Effector CD8-positive, alpha-beta T cell (primary cell): Measurements from ENCODE around the gene CRAMP1.

Source experiments
- DNase-seq: peaks from one replicate; lab custom pipeline; 2025; lab: John Stamatoyannopoulos, UW

Gene CRAMP1

DNA sequence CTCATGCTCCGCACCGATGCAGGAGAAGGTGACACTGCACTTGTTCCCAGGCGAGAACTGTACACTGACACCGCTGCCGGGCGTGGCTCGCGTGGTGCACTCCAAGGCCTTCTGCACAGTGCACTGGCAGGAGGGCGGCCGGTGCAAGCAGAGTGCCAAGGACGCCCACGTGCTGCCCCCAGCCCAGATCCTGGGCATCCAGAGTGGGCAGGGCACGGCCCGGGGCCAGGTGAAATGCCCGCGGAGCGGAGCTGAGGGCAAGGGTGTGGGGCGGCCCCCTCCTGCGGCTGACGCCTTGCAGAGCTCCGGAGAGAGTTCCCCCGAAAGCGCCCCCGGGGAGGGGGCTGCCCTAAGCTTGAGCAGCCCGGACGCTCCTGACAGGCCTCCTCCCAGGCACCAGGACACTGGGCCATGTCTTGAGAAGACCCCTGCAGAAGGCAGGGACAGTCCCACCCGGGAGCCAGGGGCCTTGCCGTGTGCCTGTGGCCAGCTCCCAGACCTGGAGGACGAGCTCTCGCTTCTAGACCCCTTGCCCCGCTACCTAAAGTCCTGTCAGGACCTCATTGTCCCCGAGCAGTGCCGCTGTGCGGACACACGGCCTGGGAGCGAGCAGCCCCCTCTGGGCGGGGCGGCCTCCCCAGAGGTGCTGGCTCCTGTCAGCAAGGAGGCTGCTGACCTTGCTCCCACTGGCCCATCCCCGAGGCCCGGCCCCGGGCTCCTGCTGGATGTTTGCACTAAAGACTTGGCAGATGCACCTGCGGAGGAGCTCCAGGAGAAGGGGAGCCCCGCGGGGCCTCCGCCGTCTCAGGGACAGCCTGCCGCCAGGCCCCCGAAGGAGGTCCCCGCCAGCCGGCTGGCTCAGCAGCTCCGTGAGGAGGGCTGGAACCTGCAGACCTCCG, 44.0 kb downstream of the CRAMP1 start:
- DNase-seq: no peak

DNA sequence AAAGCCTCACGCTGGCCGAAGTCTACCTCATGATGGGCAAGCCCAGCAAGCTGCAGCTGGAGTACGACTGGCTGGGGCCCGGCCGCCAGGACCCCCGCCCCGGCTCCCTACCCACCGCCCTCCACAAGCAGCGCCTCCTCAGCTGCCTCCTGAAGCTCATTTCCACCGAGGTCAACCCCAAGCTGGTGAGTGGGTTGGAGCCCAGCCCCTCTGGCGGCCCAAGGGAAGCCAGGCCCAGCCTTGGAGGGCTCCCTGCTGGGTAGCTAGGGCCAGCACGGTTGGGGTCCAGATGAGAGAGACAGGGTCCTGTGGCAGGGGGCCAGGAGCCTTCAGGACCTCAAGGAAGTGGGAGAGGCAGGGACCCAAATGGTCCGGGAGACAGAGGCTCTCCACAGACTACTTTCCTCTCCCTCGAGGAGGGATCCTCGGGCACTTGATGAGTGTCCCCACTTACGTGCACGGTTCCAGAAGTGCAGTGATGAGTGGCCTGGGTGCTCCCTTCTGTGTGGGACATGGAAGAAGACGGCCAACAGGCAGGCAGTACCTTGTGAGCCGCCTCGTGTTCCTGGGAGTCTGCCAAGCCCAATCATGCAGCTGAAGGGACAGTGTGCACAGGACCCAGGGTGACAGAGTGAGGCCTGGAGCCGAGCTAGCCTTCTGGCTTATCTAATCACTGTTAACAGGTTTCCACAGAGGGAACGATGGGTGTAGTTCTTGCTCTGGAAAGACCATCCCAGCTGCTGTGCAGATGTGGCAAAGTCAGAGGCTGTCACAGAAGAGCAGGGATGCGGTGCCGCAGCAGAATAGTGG, 44.9 kb downstream of the CRAMP1 start:
- DNase-seq: no peak

DNA sequence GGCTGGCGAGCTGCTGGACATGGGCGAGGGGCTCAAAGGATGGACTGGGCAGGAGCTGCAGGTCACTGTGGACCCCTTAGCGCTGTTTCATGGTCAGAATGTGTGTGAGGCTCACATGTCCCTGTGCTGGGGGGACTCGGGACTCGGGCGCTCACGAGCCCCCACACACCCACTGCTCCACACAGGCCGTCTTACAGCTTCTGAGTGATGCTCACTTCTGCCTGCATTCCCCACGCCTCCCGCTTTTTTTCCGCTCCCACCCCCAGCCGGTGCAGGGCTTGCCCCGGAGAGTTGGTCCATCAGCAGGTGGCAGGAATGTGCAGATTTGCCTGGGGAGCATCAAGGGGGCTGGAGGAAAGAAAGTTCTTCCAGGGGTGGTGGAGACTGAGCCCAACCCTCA, 45.7 kb downstream of the CRAMP1 start:
- no peak for DNase-seq

DNA sequence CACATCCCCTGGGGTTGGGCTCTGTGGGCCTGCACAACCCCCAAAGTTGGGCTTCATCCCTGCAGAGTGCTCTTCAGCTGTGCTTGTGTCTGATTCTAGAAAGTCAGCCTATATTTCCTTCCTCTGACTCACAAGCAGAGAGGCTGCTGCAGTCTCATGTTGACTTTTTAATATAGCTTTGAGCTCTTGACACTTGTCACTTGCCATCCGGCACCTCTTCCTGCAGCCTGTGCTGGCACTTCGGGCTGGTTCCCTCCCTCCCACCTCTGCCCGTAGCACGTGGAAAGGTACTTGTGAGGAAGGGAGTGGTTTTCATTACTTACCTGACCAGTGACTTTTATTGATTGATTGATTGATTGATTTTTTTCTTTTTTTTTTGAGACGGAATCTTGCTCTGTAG, 46.9 kb downstream of the CRAMP1 start:
- no peak for DNase-seq

DNA sequence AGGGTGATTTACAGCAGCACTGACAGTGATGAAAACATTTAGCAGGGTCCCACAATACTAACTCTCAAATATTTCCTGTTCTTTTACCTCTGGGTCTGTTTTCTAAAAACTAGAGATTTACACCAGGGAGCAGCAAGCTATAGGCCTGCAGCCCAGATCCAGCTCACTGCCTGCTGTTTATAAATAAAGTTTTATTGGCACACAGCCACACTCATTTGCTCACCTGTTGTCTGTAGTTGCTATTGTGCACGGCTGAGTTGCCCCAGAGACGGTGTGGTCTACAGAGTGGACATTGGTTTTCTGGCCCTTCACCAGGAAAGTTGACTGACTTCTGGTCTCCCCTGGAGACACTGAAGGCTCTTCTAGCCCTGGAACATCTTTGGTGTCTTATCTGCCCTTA, 49.7 kb downstream of the CRAMP1 start:
- DNase-seq: no peak

DNA sequence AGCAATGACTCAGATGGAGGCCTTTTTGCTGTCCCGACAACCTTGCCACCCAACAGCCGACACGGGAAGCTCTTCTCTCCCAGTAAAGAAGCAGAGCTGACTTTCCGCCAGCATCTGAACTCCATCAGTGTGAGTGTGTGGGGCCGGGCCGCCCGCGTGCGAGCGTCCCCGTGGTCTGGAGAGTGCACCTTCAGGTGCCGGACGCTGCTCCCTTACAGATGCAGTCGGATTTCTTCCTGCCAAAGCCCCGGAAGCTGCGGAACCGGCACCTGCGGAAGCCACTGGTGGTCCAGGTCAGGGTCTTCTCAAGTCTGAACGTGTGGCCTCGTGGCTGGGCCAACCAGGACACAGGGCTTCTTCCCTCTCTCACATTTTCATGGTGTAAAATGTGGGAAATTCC, 50.4 kb downstream of the CRAMP1 start:
- no peak for DNase-seq

DNA sequence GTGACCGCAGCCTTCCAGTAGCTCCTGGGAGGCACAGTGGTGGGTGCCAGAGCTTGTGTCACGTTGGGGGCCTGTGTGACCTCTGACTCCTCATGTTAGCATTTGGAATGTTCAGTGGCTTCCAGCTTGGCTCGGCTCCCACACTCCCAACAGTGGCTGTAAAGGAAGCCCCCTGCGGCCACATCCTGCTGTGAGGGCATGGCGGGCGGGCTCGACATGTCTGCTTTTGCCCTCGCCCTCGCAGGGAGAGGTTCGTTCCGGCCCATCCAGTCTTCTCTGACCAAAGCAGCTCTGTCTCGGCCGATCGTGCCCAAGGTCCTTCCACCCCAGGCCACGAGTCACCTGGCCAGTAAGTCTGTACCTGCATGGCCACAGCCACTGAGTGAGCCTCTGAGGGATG, 53.7 kb downstream of the CRAMP1 start:
- DNase-seq: no peak

DNA sequence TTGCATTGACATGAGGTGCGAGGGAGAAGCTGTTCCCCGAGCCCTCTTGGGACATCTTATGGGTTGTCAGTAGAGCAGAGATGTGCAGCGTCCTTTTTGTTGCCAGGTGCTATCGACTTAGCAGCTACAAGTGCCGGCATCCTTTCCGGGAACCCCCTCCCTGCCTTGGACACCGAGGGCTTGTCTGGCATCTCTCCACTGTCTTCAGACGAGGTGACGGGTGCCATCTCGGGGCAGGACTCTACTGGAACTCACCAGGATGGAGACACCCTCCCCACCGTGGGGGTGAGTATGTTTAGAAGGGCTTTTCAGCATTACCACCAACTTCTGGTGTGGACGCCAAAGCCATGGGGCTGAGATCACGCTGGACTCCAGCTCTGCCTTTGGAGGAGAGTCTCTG, 54.2 kb downstream of the CRAMP1 start:
- no peak for DNase-seq

DNA sequence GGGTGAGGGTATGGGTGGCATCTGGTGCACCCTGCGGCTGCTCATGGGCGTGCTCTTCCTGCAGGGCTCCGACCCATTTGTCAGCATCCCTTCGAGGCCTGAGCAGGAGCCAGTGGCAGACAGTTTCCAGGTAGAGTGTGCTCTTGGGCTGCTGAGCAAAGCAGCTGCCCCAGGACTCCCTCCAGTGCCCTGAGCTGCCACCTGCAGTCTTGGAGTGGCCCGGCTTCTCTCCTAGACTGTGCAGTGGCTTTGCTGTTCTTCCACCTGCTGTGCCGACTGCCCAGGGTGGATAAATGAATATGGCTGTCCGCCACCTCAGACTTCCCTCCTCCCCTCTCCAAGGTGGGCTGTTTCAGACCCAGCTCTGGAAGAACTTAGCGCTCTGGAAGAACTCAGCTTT, 55.1 kb downstream of the CRAMP1 start:
- DNase-seq: no peak

DNA sequence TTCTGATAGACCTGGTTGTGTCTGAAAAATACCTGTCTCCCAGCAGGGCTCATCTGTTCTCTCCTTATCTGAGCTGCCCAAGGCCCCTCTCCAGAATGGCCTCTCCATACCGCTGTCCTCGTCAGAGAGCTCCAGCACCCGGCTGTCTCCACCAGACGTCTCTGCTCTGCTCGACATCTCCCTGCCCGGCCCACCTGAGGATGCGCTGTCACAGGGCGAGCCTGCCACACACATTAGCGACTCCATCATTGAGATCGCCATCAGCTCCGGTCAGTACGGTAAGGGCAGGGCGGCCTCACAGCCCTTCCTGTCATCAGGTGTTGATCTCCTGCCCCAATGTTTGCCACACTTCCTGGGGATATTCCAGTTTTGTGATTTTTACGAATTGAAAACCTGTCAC, 55.8 kb downstream of the CRAMP1 start:
- no peak for DNase-seq

DNA sequence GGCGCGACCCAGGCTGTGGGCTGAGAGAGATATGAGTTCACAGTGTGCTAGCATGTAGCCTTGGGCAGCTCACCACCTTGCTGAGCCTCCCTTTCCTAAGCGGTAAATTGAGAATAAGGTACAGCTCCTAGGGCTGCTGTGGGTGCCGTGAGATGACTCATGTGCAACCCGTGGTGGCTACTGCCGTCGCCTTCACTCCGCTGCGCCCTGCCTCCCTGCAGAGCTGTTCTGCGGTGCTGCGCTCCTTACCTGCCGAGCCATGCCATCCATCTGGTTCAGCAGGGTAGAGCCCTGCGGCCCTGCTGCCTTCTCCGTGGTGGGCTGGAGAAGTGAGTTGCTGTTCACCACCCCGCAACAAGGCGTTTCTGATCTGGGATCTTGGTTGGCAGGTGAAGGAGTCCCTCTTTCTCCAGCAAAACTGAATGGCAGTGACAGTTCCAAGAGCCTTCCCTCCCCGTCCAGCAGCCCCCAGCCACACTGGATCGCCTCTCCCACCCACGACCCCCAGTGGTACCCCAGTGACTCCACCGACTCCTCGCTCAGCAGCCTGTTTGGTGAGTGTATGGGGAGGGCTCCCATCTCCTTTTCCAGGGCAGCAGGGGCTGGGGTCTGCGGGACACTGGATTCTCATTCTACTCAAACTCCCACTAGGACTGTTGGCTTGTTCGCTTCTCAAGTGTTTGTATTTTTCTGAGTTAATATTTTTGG, 56.6 kb downstream of the CRAMP1 start:
- no peak for DNase-seq

DNA sequence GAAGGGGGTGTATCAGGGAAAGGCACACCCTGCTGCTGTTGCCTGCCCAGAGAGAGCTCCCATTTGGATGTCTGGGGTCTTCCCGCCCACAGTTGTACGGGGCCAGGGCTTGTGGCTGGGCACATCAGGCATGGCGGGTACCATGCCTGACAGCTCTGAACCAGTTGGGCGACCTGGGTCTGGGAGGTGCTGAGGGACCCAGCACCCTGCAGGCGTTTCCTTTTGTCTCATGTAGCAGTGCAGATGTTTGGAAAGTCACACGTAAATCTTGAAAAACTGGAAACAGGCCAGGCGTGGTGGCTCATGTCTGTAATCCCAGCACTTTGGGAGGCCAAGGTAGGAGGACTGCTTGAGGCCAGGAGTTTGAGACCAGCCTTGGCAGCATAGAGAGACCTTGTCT, 57.5 kb downstream of the CRAMP1 start:
- no peak for DNase-seq

DNA sequence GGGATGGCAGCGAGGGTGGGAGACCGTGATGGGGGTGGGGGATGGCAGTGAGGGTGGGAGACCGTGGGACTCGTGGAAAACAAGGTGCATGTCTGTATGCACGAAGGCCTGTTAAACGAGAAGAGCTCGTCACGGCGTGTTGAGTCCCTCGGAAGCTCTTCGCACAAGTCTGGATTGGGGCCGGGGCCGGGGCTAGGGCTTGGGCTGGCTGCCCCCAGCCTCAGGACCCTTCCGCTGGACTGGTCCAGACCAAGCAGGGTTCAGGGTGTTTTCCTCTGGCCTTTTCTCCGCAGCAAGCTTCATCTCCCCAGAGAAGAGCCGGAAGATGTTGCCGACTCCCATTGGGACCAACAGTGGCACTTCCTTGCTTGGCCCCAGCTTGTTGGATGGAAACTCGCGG, 58.2 kb downstream of the CRAMP1 start:
- no peak for DNase-seq

DNA sequence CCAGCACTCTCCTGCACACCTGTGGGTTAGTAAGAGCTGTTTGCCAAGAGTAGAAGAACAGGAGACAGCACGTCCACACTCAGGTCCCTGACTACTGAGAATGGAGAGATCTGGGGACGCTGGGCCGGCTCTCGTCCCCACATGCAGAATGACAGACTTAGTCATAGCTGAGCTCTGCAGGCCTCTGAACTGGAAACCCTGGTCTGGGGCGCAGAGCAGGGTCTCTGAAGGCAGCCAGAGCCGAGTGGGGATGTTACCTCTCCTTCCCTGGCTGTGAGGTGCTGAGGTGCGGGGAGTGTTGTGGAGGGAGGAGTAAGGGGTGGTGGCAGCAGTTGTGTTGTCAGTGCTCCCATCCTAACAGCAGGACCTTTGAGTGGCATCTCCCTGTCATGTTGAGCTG, 58.7 kb downstream of the CRAMP1 start:
- DNase-seq: no peak

DNA sequence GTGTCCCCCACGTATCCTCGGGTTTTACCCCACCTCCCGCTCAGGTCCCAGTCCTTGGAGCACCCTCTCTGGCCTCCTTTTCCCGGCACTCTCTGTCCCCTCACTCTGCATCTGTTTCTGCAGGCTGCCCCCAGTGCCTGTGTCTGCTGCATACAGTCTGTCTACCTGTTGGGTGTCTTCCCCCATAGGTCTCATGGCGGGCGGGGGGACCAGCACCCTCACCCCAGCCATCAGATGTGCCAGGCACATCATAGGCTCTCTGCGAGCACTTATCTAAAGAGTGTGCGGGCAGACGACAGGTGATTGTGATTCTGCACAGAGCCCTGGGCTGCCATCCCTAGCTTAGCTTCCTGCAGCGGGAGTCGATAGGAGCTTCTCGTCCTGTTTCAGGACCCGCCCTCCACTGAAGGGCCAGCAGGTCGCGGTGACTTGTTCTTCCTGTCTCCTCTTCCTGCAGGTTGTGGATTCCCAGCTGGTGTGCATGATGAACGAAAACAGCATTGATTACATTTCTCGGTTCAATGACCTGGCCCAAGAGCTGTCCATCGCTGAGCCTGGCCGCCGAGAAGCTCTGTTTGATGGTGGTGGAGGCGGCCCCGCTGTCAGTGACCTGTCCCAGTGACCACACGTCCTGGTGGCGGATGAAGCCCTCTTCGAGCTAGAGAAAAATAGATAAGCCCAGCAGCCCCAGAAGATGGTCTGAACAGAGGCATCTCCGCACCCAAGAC, 61.4 kb downstream of the CRAMP1 start:
- DNase-seq: no peak

DNA sequence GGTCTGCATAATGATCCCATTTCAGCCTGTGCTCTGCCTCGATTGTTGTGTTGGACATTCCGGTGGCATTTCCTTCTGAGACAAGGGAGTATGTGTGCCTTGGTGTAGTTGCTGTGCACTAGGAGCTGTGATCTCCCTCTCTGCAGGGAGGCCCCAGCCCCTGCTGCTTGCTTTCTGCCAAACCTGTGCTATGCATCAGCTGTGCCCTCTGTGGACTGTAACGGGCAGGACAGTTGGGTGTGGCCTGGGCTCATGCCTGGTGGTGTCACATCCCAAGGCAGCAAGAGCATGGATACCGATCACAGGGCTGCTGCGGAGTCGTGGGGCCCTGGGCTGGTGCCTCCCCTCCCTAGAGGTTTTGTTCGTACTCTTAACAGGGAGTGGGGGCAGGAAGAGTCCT, 62.1 kb downstream of the CRAMP1 start:
- no peak for DNase-seq

DNA sequence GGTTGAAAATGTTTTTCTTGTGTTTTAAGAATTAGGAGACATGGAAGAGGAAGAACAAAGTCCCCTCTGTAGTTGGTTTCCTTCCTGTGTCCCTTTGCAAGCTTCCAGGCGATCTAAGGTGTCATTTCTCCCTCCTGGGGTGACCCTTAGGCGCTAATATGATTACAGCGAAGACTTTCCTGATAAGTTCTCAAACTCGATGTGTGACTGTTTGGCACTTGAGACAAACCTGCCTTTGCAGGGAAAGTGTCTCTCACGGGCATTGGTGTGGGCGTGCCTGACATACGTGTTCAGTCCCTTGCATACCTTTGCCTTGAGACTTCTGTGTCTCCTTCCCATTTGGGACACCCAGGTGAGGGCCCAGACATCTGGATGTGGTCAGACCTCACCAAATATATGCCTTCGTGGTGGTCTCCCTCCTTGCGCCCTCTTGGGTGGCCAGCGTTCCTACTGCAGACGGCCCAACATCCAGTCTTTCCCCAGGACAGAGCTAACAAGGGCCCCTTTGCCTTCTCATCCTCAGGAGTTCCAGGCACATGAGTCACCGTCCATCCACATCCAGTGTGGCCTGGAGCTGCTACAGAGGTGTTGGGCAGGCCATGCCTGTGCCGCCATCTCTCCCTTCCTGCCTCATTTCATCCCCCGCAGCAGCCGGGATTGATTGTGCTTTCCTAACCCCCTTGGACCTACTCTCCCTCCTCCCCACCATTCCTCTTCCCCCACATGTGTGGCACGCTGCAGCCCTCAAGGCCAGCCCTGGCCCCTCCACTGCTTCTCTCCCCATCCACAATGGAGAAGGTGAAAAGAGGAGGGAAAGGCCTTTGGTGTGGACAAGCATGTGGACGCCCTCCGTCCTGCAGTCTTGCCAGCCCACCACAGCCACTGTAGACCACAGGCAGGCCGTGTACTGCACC, 62.8 kb downstream of the CRAMP1 start:
- no peak for DNase-seq

DNA sequence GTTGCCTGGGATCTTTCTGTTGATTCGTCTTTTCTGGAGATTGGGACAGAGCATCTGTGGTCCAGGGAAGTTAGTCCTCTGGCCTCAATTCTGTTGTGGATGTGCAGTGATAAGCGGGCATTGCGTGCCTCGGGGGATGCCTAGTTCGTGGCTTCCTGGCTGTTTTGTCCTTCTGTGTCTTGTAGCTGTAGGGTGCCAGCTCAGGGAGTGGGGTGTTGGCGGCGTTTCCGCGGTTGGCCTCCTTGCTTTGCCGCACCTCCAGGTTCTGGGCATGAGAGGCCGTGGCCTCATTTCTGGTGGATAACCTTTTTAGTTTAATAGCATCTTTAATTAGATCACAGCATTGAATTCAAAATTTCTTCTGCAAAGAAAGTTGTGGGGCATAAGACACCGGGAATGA, 64.5 kb downstream of the CRAMP1 start:
- DNase-seq: no peak

DNA sequence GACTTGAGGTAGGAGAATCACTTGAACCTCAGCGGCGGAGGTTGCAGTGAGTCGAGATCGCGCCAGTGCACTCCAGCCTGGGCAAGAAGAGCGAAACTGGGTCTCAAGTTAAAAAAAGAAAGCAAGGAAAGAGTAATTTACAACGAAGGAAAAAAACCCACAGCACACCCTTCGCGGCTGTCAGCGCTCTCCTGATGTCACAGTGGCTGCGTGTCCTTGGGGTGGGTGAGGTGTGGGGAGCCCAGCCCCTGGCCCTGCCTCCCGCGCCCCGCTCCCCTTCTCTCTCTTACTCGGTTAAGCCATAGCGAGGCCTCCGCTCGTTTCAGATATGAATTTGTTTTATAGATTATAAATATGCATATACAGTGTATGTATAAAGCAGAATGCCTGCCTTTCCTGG, 65.2 kb downstream of the CRAMP1 start:
- no peak for DNase-seq

DNA sequence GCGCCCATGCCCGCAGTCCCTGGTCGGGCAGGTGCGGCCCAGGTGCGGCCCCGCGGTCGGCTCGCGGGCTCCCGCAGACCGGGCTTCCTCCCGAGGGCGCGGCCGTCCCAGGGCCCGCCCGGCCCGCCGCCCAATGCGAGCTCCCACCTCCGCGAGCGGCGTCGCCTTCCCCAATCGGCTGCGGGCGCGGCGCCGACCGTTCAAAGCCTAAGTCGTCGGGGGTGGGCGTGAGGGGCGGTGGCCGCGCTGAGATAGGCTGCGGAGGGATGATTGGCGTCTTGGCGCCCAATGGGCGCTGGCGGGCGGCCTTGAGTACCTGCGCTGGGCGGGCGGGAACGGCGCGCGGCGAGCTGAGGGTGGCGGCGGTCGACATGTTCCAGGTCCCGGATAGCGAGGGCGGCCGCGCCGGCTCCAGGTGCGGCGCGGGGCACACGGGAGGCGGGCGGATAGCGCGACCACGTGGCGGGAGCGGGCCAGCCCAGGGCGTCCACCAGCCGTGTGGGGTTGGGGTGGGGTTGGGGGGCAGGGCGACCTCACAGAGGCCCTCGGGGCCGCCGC, 65.9 kb downstream of the CRAMP1 start, which contains the start of gene JPT2:
JPT2 (plus strand) TSS at position 338 of the 558 bp plus-strand sequence; CDS start at position 372, 34 bp downstream.
- DNase-seq: peak; percentile 91
